C1 segment of cervical spinal cord (tissue), 14 donors: ENCODE results near the gene ARSH.
A peak's percentile ranks its signal among the peaks of the same experiment; 100 is the strongest.
"Not testable (repeated sequence)": the region's sequence is repeated elsewhere in the genome, so short reads cannot be mapped to it uniquely, and the experiment has no call there.

Source experiments
- DNase-seq, 14 donors: peaks; one replicate each; lab custom pipeline; 2025; lab: John Stamatoyannopoulos, UW

Gene ARSH, protein sequence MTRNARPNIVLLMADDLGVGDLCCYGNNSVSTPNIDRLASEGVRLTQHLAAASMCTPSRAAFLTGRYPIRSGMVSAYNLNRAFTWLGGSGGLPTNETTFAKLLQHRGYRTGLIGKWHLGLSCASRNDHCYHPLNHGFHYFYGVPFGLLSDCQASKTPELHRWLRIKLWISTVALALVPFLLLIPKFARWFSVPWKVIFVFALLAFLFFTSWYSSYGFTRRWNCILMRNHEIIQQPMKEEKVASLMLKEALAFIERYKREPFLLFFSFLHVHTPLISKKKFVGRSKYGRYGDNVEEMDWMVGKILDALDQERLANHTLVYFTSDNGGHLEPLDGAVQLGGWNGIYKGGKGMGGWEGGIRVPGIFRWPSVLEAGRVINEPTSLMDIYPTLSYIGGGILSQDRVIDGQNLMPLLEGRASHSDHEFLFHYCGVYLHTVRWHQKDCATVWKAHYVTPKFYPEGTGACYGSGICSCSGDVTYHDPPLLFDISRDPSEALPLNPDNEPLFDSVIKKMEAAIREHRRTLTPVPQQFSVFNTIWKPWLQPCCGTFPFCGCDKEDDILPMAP

DNA sequence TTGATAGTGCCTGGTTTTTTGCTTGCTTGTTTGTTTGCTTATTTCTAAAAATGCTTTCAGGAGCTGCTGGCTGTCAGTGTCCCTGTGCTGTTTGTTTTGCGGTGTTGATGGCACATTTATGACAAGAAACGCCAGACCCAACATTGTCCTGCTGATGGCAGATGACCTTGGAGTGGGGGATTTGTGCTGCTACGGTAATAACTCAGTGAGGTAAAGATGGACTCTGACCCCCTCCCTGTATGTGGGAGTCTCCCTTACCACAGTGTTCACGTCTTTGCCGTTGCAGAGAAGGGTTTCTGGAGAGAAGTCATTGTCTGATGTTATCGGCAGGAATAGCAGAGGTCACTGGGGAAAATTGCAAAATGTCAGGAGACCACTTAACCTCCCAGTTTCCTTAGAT is at the start of gene ARSH:
Gene ARSH, plus strand, starts transcription at position 52 of the 400 bp plus-strand sequence. Its CDS starts 67 bp downstream, at position 119.
- no peak for DNase-seq

DNA sequence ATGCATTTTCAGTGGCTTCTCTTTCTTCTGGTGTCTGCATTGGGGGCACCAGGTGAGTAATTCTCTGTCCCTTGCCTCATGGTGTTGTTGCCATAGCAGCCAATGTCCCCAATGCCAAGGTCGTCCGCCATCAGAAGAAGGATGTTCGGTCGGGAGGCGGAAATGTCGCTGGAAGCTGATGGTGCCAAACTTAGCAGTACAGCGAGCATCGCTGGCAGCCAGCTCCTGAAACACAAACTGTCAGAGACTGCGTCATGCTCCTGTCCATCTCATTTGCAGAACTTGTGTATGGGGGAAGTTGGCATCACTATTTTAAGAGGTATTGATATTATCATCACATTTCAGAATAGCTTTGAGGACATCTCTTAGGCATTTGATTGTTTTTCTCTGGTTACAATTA is 48.1 kb upstream of the ARSH start:
- DNase-seq = no peak

DNA sequence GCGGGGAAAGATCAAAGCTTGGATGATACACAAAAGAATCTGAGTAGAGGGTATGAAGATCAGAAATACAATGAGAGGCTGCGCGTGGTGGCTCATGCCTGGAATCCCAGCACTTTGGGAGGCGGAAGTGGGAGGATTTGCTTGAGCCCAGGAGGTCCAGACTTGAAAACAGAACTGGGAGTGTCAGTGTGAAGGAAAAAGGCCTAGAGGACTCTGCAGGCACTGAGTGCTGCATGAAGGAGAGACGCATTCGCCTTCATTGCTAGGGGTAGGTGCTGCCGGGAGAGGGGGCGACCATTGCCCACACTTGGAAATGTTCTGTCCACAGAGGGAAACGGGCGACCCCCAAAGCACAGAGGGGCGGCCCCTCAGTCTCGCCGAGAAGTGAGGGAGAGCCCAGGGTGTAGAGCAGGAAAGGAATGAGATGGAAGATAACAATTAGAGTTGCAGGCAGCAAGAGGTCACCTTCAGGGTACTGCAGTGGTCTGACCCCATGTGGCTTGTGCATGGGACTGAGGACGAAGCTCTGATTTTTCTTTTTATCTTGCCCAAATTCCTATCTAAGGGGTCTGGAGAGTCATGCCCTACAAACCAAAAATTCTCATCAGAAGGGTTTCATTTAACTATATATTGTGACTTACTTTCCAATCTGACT is 45.4 kb upstream of the ARSH start:
- no peak for DNase-seq

DNA sequence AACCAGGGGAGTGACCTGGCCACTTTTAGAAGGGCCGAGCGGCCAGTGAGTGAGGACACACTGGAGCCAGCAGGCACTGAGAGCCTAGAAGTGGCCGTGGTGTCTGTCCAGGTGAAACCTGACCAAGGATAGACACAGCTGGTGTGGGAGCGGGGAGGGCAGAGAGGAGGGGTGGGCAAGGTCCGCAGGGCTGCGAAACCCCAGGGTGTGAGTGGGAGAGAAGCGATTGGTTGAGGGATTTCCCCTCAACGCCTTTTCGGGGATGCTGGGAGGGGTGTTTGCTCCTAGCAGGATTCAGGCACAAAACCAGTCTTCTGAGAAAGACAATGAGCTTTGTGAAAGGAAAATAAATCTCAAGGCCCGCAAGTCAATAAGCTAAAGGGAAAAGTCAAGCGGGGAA is 44.0 kb upstream of the ARSH start:
- no peak for DNase-seq

DNA sequence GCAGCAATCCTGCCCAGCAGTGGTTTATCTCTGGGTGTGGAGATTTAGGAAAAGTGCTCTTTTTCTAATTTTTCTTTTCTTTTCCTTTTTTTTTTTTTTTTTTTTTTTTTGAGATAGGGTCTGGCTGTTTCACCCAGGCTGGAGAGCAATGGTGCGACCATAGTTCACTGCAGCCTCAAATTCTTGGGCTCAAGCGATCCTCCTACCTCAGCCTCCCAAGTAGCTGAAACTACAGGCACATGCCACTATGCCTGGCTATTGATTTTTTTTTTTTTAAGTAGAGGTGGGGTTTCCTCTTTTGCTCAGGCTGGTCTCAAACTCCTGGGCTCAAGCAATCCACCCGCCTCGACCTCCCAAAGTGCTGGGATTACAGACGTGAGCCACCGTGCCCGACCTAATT is 42.9 kb upstream of the ARSH start:
- DNase-seq = not testable (repeated sequence)

DNA sequence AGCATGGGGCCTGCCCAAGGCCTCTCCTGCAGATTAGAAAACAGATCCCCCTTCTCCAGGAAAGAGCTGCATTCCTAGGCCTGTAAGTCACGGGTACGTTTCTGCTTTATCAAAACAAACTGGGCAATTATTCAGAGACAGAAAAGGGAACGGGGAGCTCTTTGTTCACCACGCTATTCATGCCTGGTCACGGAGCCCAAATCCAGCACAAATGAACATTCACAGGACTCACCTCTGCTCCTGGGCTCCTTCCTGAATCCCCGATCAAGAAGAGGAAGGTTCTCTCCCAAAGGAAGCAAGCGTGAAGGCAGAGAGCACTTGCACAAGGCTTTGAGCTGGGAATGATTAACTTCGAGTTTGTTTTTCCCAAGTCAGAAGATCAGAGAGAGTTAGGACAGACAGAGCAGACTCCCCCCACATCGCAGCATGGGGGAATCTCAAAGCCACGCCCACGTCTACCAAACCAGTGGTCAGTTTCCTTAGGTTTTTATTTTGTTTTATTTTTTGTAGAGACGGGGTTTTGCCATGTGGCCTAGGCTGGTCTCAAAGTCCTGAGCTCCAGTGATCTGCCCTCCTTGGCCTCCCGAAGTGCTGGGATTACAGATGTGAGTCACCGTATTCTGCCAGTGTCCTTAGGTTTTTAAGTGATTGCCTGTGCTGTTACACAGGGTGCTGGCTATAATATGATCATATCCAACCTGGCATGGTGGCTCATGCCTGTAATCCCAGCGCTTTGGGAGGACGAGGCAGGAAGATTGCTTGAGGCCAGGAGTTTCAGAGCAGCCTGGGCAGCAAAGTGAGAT is 42.2 kb upstream of the ARSH start:
- not testable (repeated sequence) for DNase-seq

DNA sequence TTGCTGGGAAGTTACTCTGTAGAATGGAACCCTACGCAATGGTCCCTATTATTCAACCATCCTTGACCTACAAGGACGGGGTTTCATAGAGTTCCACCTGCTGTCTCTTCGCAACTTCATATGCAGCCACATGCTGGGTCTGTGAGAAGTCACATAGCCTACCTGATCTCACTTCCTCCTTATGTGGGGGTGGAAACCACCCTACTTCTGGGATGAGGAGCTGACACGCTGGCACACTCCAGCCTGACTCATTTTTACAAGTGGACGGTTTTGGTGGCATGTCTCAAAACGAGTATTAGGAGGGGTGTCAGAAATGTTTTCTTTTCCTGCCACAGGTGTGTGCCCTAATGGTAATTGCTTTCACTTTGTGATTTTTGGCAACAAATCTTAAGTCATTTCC is 40.4 kb upstream of the ARSH start:
- DNase-seq = no peak

DNA sequence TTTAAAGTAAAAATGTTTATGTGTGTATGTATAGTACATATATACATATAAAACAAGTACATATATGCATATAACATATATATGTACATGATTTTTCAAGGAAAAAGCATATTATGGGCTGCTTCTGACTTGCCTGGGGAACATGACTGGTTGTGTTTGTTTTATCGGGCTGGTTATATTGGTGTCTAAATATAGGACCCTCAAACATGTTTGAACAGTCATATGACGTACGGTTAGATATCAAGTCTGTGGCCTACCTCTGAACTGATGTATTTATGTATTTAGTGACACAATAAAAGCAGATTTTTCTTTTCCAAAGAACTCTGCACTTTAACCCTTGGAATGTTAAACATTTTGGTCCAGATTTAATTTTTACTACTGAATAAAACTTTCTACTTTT is 39.3 kb upstream of the ARSH start:
- DNase-seq = no peak

DNA sequence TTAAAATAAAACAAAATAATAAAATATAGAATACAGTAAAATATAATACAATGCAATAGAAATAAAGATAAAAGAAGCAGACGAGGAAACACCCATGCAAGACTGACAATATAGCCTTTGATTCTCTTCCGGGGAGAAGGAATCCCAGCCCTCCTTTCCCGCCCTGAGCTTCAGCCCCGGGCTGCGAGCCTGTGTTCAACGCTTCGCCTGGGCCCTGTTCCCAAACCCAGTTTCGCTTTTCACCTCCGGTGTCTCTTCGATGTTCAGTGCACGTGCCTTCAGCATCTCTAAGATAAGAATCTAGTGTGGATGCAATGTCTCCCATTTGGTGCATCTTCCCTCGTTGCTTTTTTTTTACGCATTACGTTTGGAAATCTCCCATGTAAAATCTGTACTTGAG is 38.8 kb upstream of the ARSH start:
- no peak for DNase-seq

DNA sequence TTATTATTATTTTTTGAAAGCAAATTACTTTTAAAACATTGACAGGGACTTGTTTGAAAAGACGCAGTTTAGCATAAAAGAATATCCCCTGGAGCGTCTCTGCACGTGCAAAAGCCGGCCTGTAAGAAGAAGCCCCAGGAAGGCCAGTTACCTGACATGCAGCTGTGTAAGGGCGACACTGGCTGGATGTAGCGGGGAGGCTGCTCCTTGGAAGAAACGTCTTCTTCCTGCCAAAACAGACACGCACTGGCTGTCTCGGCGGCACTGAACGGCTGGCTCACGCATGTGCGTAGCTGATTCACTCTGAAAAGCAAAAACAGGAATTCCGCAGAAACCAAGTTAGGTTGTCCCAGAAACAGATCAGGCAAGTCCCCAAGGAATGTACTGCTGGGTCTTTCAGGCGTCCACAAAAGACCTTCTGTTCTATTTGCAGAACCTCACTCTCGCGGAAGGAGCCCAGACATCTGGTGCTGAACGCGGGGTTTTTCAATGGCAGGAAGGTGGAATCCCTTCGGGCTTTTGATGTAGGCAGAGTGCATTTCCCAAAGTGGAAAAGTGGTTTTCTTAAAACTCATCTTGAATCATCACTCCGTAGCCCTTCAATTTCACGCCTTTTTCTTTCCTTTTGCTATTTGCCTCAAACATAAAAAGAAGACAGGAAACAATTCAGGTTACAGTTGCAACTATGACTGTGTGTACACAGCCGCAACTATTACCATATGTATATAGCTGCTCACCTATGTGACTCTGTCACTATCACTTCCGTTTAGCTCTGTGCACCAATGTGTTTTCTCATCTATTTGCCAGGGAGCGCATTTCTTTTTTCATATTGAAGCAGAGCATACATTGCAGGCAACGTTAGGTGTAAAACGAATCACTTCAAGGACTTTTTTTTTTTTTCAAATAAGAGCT is 38.1 kb upstream of the ARSH start:
- DNase-seq = peak in 12 of 14 donors; percentile 0 to 63 (median 12)

DNA sequence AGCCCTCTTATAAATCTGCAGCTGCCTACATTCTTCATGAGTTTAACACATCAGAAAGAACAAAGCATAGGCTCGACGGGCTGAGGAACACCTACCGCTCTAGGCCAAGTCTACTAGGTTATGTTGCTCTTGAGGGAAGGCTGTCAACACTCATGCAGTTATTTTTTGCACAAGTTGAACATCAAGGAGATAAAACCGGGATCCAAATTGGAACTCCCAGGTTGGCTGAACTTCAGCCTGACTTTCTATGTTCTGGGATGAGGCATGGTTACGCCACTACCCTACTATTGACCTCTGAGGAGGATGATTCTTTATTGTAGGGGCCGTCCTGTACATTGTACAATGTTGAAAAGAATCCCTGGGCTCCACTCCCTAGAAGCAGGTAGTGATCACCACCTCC is 37.3 kb upstream of the ARSH start:
- DNase-seq = no peak

DNA sequence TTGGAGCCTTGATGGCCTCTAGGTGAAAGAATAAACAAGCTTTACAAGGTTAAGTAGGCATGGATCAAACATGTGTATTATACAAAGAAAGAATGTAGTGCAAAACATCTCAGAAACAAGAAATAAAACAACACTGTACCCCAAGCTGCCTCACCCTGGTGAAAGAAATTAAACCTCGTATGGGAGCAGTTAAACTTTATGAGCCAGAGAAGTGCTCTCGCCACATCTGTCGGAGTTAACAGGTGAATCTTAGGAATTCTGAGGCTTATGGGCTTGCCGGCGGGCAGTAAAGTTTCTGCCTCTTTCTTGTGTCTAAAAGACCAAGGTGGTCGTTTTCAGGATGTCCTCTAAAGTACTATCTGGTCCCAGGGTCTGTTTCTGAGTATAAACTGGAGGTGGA is 34.0 kb upstream of the ARSH start:
- no peak for DNase-seq

DNA sequence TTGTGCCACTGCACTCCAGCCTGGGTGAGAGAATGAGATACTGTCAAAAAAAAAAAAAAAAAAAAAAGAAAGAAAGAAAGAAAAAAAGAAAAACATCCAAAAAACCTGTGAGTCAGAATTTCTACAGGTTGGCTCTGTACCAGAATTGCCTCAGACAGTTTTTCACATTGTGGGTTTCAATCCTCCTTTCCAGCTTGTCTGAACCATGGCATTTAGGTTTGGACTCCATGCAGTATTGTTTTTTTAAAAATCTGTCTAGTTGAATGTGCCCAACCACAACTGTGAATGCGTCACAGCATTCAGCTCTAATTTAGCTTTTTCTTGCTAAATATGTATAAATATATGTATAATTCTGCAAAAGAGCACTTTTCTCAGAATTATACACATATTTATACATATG is 31.4 kb upstream of the ARSH start:
- no peak for DNase-seq

DNA sequence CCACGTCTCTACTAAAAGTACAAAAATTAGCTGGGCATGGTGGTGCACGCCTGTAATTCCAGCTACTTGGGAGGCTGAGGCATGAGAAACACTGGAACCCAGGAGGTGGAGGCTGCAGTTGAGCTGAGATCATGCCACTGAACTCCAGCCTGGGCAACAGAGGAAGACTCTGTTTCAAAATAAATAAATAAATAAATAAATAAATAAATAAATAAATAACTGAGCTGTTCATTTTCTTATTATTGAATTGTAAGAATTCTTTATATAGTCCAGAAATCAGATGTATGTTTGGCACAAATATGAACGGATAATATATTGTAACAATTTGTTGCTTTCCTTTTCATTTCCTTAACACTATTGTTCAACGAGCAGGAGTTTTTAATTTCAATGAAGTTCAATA is 27.7 kb upstream of the ARSH start:
- DNase-seq = not testable (repeated sequence)

DNA sequence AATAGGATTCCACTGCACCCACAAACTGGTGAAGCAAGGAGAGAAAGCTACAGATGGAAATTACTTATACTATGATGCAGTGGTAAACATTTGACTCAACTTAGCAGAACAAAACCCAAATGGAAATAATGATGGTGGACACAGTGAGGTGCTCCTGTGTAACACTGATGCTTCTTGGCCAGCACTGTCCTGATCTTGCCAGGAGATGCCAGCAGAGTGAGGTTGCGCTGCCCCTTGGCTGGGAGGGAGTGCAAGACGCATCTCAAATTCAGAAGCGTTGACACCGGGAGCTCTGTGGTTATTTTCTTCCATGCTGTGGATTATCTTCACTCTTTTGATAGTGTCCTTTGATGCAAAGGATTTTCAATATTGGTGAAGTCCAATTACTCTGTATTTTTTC is 22.0 kb upstream of the ARSH start:
- DNase-seq = no peak

DNA sequence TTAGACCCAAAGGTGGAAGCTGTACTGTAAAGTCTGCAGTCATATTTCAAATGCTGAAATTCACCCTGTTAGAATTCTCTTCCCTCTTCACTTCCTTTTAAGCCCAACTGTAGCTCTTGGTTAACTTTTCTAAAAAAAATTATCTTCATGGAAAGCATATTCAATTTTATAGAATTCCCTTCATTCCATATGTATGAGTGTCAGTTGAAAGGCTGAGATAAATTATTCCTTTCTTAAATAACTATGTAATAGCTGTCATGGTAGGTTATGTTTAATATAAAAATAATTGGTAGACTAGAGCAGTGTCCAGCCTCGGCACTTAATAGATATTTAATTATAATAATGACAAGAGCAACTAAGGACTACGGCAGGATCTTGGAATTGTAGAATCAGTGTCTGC is 16.8 kb upstream of the ARSH start:
- no peak for DNase-seq

DNA sequence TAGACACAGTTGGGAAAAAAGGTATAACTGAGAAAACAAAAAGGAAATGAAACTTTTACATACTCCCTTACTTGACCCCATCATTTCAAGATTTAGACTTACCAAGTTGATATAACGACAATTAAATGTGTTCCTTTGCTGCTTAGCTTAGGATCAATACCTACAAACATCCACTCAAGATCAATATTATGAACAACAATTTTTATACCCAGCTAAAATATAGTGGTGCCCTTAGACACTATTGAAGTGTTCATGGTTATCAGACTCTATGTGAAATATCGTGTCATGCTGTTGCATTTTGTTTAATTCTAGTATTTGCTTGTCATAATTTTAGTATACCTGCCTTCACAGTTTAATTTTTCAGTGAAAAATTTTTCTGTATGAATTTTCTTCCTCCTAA is 4.2 kb downstream of the ARSH start:
- no peak for DNase-seq

DNA sequence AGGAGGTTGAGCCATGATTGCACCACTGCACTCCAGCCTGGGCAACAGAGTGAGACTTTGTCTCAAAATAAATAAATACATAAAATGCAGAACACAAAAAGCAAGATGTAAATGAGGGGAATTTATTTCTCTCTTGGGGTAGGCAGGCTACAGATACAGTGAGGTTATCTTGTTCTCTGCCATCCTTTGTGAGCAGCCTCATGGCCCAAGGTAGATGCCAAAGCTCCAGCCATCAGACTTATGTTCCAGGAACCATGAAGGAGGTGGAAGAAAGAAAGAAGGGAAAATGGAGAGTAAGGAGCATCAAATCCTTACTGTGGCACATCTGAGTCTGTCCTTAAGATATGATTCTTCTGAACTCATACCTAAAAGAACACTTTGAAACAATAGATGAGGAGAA is 11.1 kb downstream of the ARSH start:
- DNase-seq = no peak

DNA sequence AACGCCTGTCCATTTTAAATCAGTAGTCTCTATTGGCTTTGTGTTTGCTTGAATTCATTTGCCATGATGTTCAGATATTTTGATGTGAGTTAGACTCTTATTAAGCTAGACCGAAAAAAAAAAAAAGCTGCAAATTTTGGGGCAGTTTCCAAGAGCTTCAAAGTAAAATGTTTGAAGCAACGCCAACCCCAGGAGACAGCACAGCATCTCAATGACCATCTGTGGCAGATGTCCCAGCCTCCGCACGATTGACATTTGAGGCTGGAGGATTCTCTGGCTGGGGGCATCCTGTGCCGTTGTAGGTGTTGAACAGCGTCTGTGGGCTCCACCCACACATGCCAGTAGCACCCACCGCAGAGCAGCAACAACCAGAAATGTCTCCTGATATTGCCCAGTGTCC is 17.8 kb downstream of the ARSH start:
- DNase-seq = no peak

DNA sequence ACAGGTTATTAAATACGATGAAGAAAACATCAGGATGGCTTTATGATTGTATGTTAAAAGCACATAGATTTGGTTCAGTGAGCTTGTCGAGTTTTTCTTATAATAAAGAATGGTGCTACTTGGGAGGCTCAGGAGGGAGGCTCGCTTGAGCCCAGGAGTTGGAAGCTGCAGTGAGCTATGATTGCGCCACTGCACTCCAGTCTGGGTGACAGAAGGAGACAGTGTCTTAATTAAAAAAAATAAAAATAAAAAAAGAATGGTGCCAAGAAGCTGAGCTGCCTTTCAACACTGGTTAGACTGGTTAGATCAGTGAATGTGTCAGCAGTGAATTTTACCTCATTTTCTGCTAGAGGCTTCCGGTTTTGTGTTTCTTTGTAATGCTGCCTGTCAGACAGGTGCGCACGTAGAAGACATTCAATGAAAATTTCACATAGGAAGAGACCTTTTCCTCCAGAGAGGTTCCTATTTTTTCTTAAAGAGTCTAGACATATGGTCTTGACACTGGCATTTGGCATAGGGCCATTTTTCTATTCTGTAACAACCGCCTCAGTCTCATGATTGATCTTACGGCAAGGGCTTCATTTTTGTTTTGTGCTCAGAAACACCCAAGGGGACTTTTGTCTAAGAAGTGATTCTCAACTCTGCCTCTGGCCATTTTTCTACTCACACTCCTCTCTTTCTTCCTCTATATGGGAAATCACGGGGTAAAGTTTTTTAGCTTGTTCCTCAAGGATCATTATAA is 19.9 kb downstream of the ARSH start:
- no peak for DNase-seq
